GM18873 (cell line): ENCODE measurements around the gene AJUBA.
"Not testable (repeated sequence)": the region's sequence is repeated elsewhere in the genome, so short reads cannot be mapped to it uniquely, and the experiment has no call there.

ENCODE experiments used
- ATAC-seq: cut with Tn5 transposase; IDR thresholded peaks from one replicate; pipeline ENCODE4 v1.9.1; 2021; ENCODE audit warnings: mild to moderate bottlenecking, moderate library complexity, moderate number of reproducible peaks; ENCODE audit not compliant: unreplicated experiment, low FRiP score

Gene AJUBA

DNA sequence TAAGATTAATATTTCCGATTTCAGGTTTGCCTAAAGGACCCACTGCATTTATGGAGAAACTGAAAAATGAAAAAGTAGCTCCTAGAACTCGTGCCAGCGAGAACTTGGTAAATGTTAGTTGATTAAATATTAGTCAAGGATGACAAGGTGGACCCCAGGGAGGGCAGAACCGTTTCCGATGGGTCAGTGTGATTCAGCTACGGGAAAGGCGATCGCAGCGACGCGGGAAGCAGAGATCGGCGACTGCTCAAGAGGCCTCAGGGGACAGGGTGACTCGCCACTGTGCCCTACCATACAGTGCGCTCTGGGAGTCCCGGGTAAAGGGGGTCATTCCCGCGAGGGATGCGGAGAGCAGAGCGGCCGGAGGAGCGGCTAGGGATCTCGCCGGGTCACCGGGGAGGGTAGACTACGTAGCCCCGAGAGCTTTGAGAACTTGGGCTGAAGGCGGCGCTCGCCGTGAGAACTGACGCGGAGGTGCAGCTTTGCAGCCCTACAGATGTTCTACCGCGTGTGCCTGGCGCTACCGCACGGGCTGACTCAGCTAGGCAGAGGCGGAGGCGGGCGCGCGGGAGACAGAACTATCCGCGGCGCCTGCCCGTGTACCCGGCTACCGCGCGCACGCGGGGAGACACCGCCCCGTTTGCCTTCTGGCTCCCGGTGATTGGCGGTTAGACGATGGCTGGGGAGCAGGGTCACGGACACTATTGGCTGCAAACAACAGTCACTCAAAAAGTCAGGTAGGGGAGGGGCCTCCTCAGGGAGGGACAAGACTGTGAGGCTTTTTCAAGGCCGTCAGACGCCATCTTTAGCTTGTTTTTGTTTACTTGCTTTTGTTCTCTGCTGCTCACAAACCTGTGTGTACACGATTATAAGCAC is 24.4 kb upstream of the AJUBA start:
- ATAC-seq = peak; percentile 93

- no peak for ATAC-seq
Observed at GRCh38 chr14:23006188-23006534, 23.8 kb upstream of the AJUBA start.

DNA sequence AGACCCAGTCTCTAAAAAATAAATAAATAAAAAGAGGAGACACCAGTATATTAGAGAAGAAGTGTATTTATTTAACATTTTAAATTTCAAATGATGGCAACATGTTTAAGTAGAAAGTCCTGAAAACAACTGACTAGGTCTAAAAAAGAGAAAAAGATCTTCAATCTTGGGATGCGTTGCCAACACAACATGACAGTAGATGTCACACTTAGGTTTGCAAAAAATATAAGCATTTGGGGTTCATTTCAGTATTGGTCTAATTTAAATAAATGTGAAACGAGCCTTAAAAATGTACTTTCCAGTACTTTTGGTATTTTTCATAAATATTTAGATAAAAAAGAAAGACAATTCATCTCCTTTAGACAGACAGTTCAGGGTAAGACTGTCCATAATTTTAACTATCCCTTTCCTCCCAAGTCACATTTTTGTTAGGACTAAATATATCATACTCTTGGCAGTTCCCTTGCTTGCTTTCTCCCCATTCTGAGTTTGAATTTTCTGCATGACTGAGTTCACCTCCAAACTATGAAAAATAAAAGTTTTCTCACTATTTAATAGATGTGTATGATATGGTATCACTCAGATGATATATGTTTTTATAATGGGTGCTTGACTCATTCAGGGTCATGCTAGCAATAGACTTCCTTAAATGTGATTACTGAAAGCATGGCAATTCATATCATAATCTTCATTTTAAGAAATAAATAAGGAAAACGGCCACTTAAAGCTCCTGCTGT is 23.3 kb upstream of the AJUBA start:
- ATAC-seq = no peak

- not testable (repeated sequence) for ATAC-seq
Observed at GRCh38 chr14:23004274-23004673, 21.9 kb upstream of the AJUBA start.

- ATAC-seq = no peak
Observed at GRCh38 chr14:23002592-23002991, 20.2 kb upstream of the AJUBA start.

DNA sequence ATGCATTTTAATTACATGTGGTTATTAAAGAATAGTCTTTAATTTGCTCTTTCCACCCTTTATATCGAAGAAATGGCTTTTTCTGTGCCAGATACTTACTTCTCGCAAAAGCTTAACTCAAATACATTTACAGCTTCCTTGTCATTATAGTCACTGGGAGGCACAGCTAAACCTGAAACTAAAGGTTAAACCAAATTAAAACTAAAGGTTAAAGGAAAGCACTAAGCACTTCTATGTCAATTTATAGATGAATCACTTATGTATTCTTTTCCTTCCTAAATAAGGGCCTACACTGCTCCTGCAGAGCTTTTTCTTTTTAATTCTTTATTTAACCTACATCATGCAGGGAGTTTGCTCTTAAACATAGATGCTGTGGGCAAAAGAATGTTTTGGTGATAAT is 18.5 kb upstream of the AJUBA start:
- ATAC-seq = no peak

- no peak for ATAC-seq
Observed at GRCh38 chr14:22998329-22999012, 16.1 kb upstream of the AJUBA start.

GRCh38 chr14:22997676-22998323 is 15.4 kb upstream of the AJUBA start:
- no peak for ATAC-seq

GRCh38 chr14:22996768-22997654 is 14.7 kb upstream of the AJUBA start:
- no peak for ATAC-seq

- no peak for ATAC-seq
Observed at GRCh38 chr14:22995889-22996625, 13.7 kb upstream of the AJUBA start.

DNA sequence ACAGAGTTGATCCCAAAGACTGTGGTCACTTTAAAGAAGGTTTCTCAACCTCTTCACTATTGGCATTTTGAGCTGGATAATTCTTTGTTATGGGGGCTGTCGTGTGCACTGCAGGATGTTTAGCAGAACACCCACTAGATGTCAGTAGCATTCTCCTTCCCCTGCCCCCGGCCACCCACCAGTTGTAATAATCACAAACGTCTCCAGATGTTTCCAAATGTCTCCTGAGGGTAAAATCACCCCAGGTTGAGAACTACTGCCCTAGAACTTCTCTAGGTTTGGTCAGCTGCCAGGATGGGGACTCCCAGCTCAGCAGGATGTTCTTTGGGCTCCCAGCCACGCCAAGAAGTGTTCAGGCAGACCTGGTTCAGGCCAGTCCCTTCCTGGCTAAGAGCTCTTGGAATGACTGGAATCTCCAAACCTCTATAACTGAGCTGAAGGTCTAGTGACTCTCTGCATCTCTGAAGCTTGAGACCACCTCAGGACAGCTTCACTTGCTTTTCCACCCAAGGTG is 12.5 kb upstream of the AJUBA start:
- ATAC-seq = no peak

DNA sequence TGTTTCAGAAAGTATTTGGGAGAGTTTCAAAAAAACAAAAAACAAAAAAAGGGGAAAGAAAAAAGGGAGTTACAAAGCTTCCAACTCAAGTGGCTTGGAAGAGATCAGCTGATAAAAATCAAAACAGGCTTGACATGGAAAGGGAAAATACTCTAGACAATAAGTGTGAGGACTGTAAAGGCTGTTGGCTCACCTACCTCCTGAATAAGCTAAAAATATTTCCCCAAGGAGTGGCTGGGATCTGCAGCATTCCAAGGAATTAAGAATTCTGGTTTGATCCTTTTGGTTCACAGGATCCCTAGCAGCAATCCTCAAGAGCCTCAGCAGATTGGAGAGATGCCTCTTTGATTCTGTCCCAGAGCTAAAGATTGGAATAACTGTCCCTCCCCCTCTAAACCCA is 11.2 kb upstream of the AJUBA start:
- ATAC-seq = no peak

GRCh38 chr14:22991852-22992251 is 9.5 kb upstream of the AJUBA start:
- ATAC-seq = no peak

DNA sequence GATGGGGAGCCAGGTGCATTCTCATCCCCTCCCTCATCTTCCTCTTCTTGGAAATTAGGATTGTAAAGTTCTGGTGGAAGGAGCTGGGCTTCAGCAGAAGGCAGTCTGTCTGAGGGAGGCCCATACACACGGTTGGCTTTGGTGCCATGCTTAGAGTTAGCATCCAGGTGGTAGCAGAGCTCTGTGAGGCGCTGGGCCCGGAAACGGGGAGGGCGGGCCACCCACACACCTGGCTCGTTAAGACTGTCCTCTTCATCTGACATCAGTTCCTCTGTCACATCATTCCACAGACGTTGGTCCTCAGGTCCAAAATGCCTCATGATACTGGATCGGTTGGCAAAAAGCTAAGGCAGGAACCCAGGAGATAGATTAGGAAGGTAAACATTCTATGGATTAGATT is 4.9 kb upstream of the AJUBA start:
- ATAC-seq = no peak

GRCh38 chr14:22986508-22987054 is 4.2 kb upstream of the AJUBA start:
- no peak for ATAC-seq

DNA sequence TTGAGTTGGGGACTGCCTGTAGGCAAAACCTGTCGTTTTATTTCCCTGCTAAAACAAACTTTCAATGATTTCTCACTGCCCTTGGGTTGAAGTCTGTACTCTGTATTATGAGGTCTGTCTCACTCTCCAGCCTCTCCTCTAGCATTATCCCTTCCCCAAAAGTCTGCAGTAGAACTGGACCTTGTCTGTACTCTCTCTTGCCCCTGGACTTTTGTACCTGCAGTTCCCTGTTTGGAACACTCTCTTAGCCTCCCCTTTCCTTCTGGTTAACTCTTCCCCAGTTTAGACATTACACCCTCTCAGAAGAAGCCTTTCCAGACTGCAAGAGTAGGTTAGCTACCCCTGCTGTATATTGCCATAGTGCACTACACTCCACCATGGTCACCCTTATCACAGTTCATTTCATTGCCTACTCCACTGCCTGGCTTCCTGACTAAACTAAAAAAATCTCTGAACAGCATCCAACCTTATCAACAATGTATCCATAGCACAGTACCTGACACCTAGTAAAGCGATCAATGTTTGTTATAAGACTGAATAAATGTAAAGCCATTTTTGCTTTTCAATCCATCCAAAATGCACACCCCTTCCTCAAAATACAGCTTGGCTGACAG is 3.6 kb upstream of the AJUBA start:
- no peak for ATAC-seq

DNA sequence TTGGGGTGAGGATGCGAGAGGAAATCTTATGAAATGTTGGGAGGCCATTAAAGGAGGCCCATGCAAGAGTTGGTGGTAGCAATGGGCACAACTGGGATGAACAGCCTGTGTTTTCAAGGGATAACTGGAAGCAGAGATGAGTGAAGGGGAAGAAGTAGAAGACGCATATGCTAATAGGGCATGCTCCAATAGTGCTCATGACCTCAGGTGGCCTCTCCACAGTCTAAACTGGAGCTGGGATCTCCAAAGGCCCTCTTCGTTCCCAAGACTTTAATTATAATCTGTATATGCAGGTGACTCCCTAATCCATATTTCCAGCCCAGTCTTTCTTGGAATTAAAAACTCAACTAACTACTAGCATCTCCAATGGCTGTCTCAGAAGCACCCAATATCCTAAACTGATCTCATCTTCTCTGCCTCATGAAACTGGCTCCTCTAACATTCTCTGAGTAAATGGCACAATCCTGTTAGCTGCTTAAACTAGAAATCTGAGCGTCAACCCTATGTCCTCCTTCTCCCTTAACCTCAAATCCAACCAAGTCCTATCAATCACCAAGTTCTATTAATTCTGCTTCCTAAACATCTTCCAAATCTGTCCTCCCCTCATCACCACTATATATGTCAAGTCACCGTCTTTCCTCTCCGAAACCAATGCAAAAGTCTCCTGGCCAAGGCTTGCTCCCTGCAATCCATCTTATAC is 2.8 kb upstream of the AJUBA start:
- no peak for ATAC-seq
